Renal cortex interstitium (tissue), 3 donors: ENCODE measurements around the gene ADH6. TPM values are rescaled to one million over a fixed set of nuclear protein-coding genes. Genes with fewer than 3 reads are reported as not detected.

Experiments used
- polyA plus RNA-seq, 3 donors: library from polyadenylated mRNA; unstranded; fragments of 120-200 nt; gene quantifications; one replicate each; pipeline ENCODE4 v1.2.1, GENCODE V29; 2013; ENCODE audit not compliant: insufficient read length in 3 of 3

Gene ADH6
- polyA plus RNA-seq, 3 donors: 27.1 to 33.1 (median 32.4) TPM

Other genes with a start within 250 kb of the ADH6 start
- gene METAP1, start 223.5 kb downstream of the ADH6 start, polyA plus RNA-seq: 10 to 100 TPM; 62.3 to 84.1 (median 70.4) TPM
- gene ADH5, start 130.5 kb downstream of the ADH6 start, polyA plus RNA-seq: 100 to 1,000 TPM; 234 to 289 (median 253) TPM
- gene ADH4, start 74.9 kb downstream of the ADH6 start, polyA plus RNA-seq: 1 to 10 TPM in 2 of 3 donors, under 1 TPM in 1; 0.47 to 1.6 (median 1.2) TPM
- gene ADH1A, start 71.7 kb upstream of the ADH6 start, polyA plus RNA-seq: 1 to 10 TPM in 2 of 3 donors, under 1 TPM in 1; 0.42 to 1.8 (median 1.2) TPM
- gene ADH1B, start 102.2 kb upstream of the ADH6 start, polyA plus RNA-seq: 10 to 100 TPM; 20.8 to 25.3 (median 25.0) TPM
- gene ADH1C, start 133.5 kb upstream of the ADH6 start, polyA plus RNA-seq: 100 to 1,000 TPM in 2 of 3 donors, 10 to 100 TPM in 1; 84.3 to 121 (median 104) TPM
- gene ADH7, start 216.1 kb upstream of the ADH6 start, polyA plus RNA-seq: not detected